Prostate gland (tissue), 2 donors: ENCODE measurements around the gene MYNN.

ENCODE experiments used
- POLR2A ChIP-seq: fragments of 450-650 bp; IDR thresholded peaks from one replicate; pipeline ENCODE4 v1.6.1; 2016; ENCODE audit warnings: antibody characterized with exemption, mild to moderate bottlenecking
- POLR2AphosphoS5 ChIP-seq: sonication (generic); formaldehyde crosslinking; IDR thresholded peaks from one replicate; pipeline ENCODE4 v1.6.1; 2017; ENCODE audit warnings: antibody characterized with exemption
- TF ChIP-seq, protein P1 (sequence below), 4 experiments: fragments of 200-600 bp in 2 of 4; fragments of 450-650 bp in 2 of 4; sonication (generic) in 2 of 4; IDR thresholded peaks; 1 replicate in 3 of 4; 2 replicates in 1 of 4; pipeline ENCODE4 v1.5.1; 2016 to 2019; ENCODE audit warnings: antibody characterized with exemption in 4 of 4, mild to moderate bottlenecking in 2 of 4, moderate library complexity in 2 of 4

DNA sequence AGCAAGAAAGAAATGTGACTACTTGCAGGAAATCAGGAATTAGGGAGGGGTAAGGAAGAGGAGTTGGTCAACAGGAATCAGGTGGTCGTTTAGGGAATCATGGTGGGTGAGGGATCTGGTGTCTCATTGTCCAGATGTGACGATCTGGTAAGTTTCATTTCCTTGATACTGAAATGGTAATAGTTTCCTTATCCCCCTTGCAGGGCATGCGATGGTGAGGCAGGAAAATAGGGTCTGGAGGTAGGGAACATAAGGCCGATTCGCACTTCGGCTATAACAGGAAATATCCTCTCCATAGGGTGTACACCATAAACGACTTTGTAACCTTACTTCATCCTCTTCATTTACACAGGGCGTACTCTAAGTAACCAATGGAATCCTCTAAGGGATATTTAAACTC lies 40.1 kb downstream of the MYNN start:
- TF ChIP-seq, protein P1, sequence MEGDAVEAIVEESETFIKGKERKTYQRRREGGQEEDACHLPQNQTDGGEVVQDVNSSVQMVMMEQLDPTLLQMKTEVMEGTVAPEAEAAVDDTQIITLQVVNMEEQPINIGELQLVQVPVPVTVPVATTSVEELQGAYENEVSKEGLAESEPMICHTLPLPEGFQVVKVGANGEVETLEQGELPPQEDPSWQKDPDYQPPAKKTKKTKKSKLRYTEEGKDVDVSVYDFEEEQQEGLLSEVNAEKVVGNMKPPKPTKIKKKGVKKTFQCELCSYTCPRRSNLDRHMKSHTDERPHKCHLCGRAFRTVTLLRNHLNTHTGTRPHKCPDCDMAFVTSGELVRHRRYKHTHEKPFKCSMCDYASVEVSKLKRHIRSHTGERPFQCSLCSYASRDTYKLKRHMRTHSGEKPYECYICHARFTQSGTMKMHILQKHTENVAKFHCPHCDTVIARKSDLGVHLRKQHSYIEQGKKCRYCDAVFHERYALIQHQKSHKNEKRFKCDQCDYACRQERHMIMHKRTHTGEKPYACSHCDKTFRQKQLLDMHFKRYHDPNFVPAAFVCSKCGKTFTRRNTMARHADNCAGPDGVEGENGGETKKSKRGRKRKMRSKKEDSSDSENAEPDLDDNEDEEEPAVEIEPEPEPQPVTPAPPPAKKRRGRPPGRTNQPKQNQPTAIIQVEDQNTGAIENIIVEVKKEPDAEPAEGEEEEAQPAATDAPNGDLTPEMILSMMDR (IDR thresholded peaks at IDR 0.05) = no peak
- TF ChIP-seq POLR2AphosphoS5 (no peak), POLR2A (no peak)
